SK-N-MC (cell line): ENCODE measurements around the gene MPND.

ENCODE experiments used
- EZH2 ChIP-seq: fragments of 200-600 bp; sonication (generic); IDR thresholded peaks from one replicate; pipeline ENCODE4 v1.6.1; 2017; ENCODE audit warnings: antibody characterized with exemption
- POLR2AphosphoS5 ChIP-seq: IDR thresholded peaks from 2 replicates; pipeline ENCODE4 v1.6.1; 2012; ENCODE audit warnings: mild to moderate bottlenecking, low read depth, low read length, borderline replicate concordance

- TF ChIP-seq EZH2 = no peak
- no peak for TF ChIP-seq POLR2AphosphoS5
These were observed 26.4 kb upstream of the MPND start for GRCh38 chr19:4316956-4317355.
